GM21529 (cell line): ENCODE results near the gene IARS1.

ENCODE experiments used
- ATAC-seq: cut with Tn5 transposase; IDR thresholded peaks from one replicate; pipeline ENCODE4 v1.9.1; 2021; ENCODE audit not compliant: unreplicated experiment

The IARS1 gene

DNA sequence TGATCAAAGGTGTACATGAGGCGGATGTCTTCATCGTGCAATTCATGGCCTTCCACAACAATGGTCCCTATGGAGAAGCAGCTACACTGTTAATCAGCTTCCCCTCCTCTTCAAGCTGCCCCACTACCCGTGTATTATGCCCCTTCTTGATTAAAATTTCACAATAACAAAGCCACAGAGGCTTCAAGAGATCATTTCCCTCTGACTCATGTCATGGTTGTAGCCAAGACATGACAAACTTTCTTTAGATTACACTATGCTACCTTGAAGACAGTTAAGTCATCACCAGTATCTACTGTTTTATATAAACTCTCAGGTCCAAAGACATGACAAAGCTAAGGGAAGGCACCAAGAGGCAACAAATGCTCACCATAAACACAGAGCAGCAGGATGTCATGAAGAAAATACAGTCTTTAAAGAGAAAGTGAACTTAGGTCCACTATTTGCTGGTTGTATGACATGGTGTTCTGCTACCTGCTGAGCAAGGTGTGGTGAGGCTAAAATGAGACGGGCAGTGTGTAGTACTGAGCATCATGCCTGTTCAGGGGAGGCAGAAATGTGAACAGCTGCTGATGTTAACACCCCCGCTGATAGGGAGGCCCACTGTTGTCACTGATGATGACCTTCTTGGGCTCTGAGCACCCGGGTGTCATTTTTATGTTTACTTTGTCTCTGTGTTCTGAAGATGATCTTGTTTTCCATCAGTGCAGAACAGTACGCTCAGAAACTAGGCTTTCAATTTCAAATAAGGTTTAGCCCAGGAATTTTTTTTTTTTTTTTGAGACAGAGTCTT lies 48.3 kb downstream of the IARS1 start:
- ATAC-seq: no peak
